Measurements from ENCODE around the gene AIFM3.

AIFM3 gene

DNA sequence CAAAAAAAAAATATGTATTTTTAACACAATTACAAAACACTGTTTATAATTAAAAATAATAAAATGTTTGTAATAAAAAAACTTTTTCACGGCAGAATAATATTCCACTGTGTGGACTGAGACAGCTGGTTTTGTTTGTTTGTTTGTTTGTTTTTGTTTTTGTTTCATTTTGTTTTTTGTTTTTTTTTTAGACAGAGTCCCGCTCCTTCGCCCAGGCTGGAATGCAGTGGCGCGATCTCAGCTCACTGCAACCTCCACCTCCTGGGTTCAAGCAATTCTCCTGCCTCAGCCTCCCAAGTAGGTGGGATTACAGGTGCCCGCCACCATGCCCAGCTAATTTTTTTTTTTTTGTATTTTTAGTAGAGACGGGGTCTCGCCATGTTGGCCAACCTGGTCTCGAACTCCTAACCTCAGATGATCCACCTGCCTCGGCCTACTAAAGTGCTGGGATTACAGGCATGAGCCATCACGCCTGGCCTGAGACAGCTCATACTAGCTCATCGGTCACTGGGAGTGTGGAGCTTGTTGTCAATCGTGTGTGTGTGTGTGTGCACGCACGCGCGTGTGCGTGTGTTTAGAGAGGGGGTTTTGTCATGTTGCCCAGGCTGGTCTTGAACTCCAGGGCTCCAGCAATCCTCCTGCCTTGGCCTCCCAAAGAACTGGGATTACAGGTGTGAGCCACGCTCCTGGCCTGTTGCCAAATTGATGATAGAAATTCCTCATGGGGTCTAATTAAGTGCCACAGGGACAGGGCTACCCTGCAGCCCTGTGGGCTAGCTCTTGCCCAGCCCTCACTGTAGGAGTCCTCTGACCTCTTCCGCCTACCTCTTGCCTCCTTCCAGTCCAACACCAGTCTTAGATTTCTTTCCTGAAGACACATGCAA, 7.2 kb upstream of the AIFM3 start:
- Histone ChIP-seq H3K27me3 (peaks cover 62% of the 10 kb centered on the region), H3K4me3 (no peak overlapping the region), H3K36me3 (0 out of 2 replicates have a peak, but pooled peaks cover 4% of the 10 kb centered on the region), H3K4me2 (no peak overlapping the region), H3K27ac (no peak overlapping the region), H3K9me3 (peaks cover 3% of the 10 kb centered on the region; the same call in 1 of the 2 replicates), H3K4me1 (peaks cover 22% of the 10 kb centered on the region), H3K9ac (no peak overlapping the region), H4K20me1 (peaks cover 43% of the 10 kb centered on the region)
- TF ChIP-seq Cebpa-rat (IDR thresholded peaks at IDR 0.05): no peak

DNA sequence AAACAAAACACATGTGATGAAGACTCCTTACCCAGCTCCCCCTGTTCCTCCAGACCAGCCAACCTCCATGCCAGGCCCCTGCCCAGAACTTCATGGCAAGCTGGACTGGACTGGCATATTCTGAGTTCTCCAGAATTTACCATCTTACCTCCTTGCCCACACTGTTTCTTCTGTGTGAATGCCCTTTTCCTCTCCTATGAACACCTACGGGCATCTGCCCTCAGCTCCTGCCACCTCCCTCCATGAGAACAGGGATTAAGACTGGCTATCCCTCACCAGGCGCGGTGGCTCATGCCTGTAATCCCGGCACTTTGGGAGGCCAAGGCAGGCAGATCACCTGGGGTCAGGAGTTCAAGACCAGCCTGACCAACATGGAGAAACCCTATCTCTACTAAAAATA, 6.4 kb upstream of the AIFM3 start:
- 0 out of 2 replicates have a peak, but pooled peaks cover 4% of the 10 kb centered on the region for H3K36me3 ChIP-seq
- H3K4me2 ChIP-seq: no peak overlapping the region
- peaks cover 70% of the 10 kb centered on the region for H3K27me3 ChIP-seq
- peaks cover 44% of the 10 kb centered on the region for H4K20me1 ChIP-seq
- TF ChIP-seq Cebpa-rat (IDR thresholded peaks at IDR 0.05): no peak
- H3K9ac ChIP-seq: no peak overlapping the region
- H3K9me3 ChIP-seq: peaks cover 3% of the 10 kb centered on the region; the same call in 1 of the 2 replicates
- no peak overlapping the region for H3K4me3 ChIP-seq
- peaks cover 28% of the 10 kb centered on the region for H3K4me1 ChIP-seq
- no peak overlapping the region for H3K27ac ChIP-seq

DNA sequence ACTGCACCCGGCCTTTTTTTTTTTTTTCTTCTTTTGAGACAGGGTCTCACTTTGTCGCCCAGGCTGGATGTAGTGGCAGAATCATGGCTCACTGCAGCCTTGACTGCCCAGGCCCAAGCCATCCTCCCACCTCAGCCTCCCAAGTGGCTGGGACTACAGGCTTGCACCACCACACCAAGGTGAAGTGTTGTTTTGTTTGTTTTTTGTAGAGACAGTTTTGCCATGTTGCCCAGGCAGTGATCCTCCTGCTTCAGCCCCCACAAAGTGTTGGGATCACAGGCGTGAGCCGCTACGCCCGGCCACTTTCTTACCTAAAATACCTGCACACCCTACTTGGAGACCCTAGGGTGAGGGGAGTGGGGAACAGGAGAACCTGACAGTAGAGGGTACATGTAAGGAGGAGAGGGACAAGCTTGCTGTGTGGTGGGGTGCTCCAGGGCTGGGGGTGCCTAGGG, 4.5 kb upstream of the AIFM3 start:
- no peak for TF ChIP-seq Cebpa-rat (IDR thresholded peaks at IDR 0.05)
- Histone ChIP-seq H3K36me3 (no peaks in the 10 kb centered on the region), H3K4me3 (no peak overlapping the region), H3K9ac (no peak overlapping the region), H3K27ac (no peak overlapping the region), H3K4me2 (no peak overlapping the region), H4K20me1 (peaks cover 33% of the 10 kb centered on the region), H3K27me3 (peaks cover 61% of the 10 kb centered on the region), H3K9me3 (no peaks in the 10 kb centered on the region), H3K4me1 (peaks cover 29% of the 10 kb centered on the region)

DNA sequence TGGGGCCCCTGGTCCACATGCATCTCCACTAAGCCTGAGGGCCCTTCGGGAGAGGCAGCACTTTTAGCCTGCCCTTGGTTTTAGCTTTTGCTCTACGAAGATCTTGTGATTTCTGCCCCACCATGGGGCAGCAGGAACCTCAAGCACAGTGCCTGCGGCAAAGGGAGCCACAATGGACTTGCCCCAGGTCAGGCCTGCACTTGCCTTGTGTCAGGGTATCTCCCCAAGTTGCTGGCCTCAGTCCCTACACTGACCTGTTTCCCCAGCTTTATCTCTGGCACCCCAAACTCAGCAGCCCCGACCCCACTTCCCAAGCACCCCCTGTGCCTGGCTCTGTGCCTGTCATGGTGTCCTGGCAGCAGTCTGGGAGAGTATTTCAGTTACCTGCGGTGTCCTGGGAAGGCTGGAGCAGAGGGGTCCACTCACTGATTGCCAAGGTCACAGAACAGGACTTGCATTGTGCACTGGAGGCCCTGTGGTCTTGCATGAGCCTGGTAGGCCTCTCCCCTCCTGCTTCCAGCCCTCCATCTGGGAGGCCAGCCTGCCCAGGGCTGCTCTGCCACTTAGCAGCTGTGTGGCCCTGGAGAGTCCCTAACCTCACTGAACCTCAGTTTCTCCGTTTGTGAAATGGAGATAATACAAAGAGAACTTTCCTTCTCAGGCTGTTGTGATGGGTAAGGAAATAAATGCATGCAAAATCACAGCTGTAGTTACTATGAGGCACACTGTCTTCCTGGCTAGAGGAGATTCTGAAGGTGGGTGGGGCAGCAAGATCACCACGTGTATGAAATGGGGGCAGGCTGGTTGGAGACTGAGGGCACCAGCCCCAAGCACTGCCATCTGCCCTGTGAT, 3.6 kb upstream of the AIFM3 start:
- H4K20me1 ChIP-seq: peaks cover 33% of the 10 kb centered on the region

DNA sequence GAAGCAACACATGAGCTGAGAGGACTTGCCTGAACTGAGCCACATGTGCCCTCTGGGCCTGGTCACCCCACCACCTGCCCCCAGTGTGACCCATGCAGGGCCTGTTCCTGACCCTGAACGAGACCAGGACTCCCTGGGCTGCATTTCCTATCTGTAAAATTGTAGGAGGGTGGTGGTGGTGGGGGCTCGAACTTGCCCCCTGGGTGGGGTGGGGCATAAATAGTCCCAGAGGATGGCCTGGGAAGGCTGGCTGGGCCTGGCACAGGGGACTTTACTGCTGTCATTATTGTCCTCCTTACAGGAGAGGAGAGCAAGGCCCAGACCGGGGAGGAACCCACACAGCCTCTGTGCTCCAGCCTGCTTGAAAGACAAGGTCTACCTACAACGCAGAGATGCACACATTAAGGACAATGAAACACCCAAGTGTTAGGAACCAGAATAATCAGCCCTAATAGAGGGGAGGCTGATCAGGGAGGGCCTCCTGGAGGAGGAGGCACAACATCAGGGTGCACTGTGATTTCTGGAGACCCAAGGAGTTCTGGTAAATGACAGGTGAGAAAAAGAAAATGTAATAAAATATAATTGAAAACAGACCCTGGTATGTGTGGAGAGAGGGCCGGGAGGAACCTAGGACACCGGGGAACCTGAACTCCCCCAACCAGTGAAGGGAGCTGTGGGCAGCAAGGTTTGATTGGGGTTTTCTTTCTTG, 2.8 kb upstream of the AIFM3 start:
- Histone ChIP-seq H3K4me2 (peak overlapping the region; percentile 86), H3K36me3 (no peaks in the 10 kb centered on the region), H3K4me3 (peak overlapping the region; percentile 60), H3K27me3 (peaks cover 44% of the 10 kb centered on the region), H3K4me1 (peaks cover 36% of the 10 kb centered on the region), H4K20me1 (peaks cover 33% of the 10 kb centered on the region), H3K9me3 (no peaks in the 10 kb centered on the region), H3K27ac (no peak overlapping the region), H3K9ac (no peak overlapping the region)
- TF ChIP-seq Cebpa-rat (IDR thresholded peaks at IDR 0.05): no peak

More for the DNA sequence above, 3.6 kb upstream of the AIFM3 start:
- no peak overlapping the region for H3K4me2 ChIP-seq
- H3K27ac ChIP-seq: no peak overlapping the region
- peaks cover 30% of the 10 kb centered on the region for H3K4me1 ChIP-seq
- H3K9ac ChIP-seq: no peak overlapping the region
- no peak for TF ChIP-seq Cebpa-rat (IDR thresholded peaks at IDR 0.05)
- no peaks in the 10 kb centered on the region for H3K9me3 ChIP-seq
- H3K4me3 ChIP-seq: no peak overlapping the region
- no peaks in the 10 kb centered on the region for H3K36me3 ChIP-seq
- H3K27me3 ChIP-seq: peaks cover 52% of the 10 kb centered on the region

DNA sequence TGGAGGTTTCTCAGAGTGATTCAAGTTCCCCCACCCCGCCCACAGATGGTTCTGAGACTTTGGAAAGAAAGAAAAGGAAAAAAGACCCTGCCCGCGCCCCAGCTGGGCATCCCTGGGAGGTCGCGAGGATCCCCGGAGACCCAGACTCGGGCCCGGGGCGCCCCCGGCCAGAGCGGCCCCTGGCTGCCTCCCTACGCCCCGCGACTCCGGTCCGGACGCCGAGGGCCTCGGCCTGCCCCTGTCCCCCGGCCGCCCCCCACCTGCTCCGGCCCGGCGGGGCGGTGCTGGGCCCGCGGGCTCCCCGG, 2.3 kb upstream of the AIFM3 start:
- Histone ChIP-seq H3K27me3 (peaks cover 44% of the 10 kb centered on the region), H3K4me3 (peak overlapping the region; percentile 60), H3K4me1 (peaks cover 36% of the 10 kb centered on the region), H3K9ac (no peak overlapping the region), H3K9me3 (no peaks in the 10 kb centered on the region), H4K20me1 (peaks cover 33% of the 10 kb centered on the region), H3K27ac (no peak overlapping the region), H3K36me3 (no peaks in the 10 kb centered on the region), H3K4me2 (peak overlapping the region; percentile 86)
- TF ChIP-seq Cebpa-rat (IDR thresholded peaks at IDR 0.05): no peak

DNA sequence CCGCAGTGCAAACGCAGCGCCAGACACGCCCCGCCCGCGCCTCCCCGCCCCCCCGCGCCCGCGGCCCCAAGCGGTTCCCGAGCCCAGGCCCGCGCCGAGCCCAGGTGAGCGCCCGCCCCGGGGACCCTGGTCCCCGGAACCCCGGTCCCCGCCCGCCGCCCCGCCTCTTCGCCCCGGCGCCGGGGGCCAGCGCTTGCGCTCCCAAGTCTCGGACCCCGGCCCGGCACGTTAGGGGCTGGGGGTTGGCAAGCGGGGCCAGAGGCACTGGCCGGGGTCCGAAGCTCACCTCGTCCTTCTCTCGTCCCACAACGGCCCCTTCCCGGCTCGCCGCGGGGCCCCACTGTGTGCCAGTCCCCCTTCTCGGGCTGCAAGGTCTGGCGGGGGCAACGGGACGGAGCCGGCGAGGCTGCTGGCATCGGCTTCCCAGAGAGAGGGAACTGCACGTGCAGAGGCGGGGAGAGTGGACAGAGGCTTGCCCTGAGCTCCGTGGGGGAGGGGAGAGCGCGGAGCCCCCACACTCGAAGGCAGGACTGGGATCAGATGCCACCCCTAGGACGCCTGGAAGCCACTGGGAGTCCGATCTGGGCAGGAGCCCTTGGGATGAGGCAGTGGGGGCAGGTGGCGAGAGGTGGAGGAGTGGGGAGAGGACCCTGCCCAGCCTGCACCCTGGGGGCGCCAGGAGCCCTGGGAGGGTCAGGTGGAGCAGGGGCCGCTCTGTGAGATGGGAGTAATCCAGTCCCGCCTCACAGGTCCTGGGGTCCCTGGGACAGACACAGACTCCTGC, 1.8 kb upstream of the AIFM3 start:
- Histone ChIP-seq H3K27ac (no peak overlapping the region), H3K4me2 (peak overlapping the region; percentile 86), H3K9me3 (no peaks in the 10 kb centered on the region), H3K4me3 (peak overlapping the region; percentile 60), H3K27me3 (peaks cover 44% of the 10 kb centered on the region), H3K4me1 (peaks cover 36% of the 10 kb centered on the region), H3K36me3 (no peaks in the 10 kb centered on the region), H3K9ac (no peak overlapping the region), H4K20me1 (peaks cover 33% of the 10 kb centered on the region)
- no peak for TF ChIP-seq Cebpa-rat (IDR thresholded peaks at IDR 0.05)

DNA sequence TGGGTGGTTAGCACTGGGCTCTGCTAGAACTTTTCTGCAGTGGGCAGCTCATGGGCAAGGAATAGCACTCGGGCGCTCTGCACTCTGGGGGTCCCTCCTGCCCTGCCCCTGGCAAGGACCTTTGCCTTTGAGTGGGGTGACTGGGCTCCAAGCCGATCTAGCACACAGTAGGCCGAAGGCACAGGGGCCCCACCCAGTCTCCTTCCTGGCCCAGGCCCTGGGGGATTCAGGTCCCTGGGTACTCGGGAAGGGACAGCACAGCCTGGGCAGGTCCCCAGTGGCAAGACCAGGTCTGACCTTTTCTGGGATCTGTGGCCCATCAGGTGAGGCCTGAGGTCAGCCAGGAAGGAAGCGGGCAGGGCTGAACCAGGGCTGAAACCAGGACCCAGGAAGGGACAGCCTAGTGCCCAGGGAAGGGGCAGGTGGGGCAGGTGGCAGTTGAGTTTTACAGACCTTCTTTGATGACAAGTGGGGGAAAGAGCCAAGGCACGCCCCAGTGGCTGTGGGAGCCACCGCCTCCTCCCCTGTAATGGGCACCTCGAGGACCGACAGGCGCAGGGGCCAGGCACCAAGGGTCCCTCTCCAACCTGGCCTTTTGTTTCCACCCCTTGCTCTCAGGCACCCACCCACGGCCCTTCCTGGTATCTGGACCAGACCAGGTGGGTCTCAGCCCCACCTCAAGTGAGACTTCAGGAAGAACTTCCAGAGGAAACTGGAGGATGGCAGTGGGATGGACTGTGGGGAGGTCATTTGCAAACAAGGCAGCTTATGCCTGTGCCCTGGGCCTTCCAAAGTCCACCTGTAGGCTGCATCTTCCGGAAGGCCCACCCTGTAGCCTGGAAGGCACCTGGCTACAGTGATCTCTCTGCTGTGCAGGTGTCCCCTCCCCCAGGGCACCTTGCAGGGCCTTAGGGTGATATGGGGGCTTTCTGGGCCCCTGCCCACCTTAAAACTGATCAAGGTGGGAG, 883 bp upstream of the AIFM3 start:
- peak overlapping the region; percentile 60; the same call in 1 of the 2 replicates for H3K4me3 ChIP-seq
- H3K4me1 ChIP-seq: peaks cover 36% of the 10 kb centered on the region
- H3K9me3 ChIP-seq: no peaks in the 10 kb centered on the region
- H4K20me1 ChIP-seq: peaks cover 33% of the 10 kb centered on the region
- no peak for TF ChIP-seq Cebpa-rat (IDR thresholded peaks at IDR 0.05)
- H3K27me3 ChIP-seq: peaks cover 44% of the 10 kb centered on the region
- H3K4me2 ChIP-seq: peak overlapping the region; percentile 86; the same call in 1 of the 2 replicates
- no peak overlapping the region for H3K27ac ChIP-seq
- H3K36me3 ChIP-seq: no peaks in the 10 kb centered on the region
- H3K9ac ChIP-seq: no peak overlapping the region

All from BLaER1 (cell line).